Thoracic aorta (tissue), 2 donors: ENCODE measurements around the gene NOP9. TPM values are rescaled to one million over a fixed set of nuclear protein-coding genes. Genes with fewer than 3 reads are reported as not detected.

ENCODE experiments used
- ATAC-seq: fragments of 150-250 bp; one replicate; pipeline ENCODE4 v1.8.0; 2017; ENCODE audit warnings: low read depth; ENCODE audit not compliant: insufficient number of reproducible peaks, low FRiP score
- DNase-seq: peaks from one replicate; pipeline ENCODE4 v3.0.0-alpha.2; 2020; ENCODE audit warnings: low spot score
- H3K27ac ChIP-seq, 2 donors: fragments of 200-600 bp; sonication (generic); 1 replicate in 1 of 2; 2 replicates in 1 of 2; pipeline ENCODE4 v1.5.1; 2016; ENCODE audit warnings: mild to moderate bottlenecking in 2 of 2, moderate library complexity in 2 of 2
- H3K27me3 ChIP-seq: fragments of 200-600 bp; sonication (generic); replicated peaks from 2 replicates; pipeline ENCODE4 v1.6.0; 2016; ENCODE audit warnings: mild to moderate bottlenecking; ENCODE audit not compliant: insufficient read depth
- H3K36me3 ChIP-seq: fragments of 200-600 bp; sonication (generic); one replicate; pipeline ENCODE4 v1.5.1; 2016
- H3K4me1 ChIP-seq, 2 donors: fragments of 200-600 bp; sonication (generic); 1 replicate in 1 of 2; 2 replicates in 1 of 2; pipeline versions ENCODE4 v1.5.1 to v1.6.0; 2016; ENCODE audit warnings: low read depth in 2 of 2, mild to moderate bottlenecking in 1 of 2; ENCODE audit not compliant: control insufficient read depth in 1 of 2
- H3K4me3 ChIP-seq: fragments of 200-600 bp; sonication (generic); 2 replicates; pipeline ENCODE4 v1.5.1; 2016; ENCODE audit warnings: mild to moderate bottlenecking
- H3K9me3 ChIP-seq: fragments of 200-600 bp; sonication (generic); 2 replicates; pipeline ENCODE4 v1.5.1; 2016
- total RNA-seq, 2 donors: library from RNA; depleted of rRNA; stranded (reverse); fragments of >200 nt; gene quantifications; one replicate each; pipeline versions ENCODE4 v1.1.0 to v1.2.3, GENCODE V29; 2016
- TF ChIP-seq, protein P1 (sequence below): fragments of 200-600 bp; sonication (generic); IDR thresholded peaks from one replicate; pipeline ENCODE4 v1.5.1; 2019; ENCODE audit warnings: antibody characterized with exemption

Gene NOP9
- total RNA-seq, 2 donors from 2014 or later, result 15.8 to 19.2 TPM

- H3K4me1 ChIP-seq, result no peaks in the 10 kb centered on the region
- H3K27ac ChIP-seq, result no peak overlapping the region
- no peaks in the 10 kb centered on the region for H3K36me3 ChIP-seq
- ATAC-seq (no peak), DNase-seq (no peak)
- TF ChIP-seq, protein P1, sequence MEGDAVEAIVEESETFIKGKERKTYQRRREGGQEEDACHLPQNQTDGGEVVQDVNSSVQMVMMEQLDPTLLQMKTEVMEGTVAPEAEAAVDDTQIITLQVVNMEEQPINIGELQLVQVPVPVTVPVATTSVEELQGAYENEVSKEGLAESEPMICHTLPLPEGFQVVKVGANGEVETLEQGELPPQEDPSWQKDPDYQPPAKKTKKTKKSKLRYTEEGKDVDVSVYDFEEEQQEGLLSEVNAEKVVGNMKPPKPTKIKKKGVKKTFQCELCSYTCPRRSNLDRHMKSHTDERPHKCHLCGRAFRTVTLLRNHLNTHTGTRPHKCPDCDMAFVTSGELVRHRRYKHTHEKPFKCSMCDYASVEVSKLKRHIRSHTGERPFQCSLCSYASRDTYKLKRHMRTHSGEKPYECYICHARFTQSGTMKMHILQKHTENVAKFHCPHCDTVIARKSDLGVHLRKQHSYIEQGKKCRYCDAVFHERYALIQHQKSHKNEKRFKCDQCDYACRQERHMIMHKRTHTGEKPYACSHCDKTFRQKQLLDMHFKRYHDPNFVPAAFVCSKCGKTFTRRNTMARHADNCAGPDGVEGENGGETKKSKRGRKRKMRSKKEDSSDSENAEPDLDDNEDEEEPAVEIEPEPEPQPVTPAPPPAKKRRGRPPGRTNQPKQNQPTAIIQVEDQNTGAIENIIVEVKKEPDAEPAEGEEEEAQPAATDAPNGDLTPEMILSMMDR, result no peak
- H3K9me3 ChIP-seq, result no peaks in the 10 kb centered on the region
- no peaks in the 10 kb centered on the region for H3K27me3 ChIP-seq
- no peak overlapping the region for H3K4me3 ChIP-seq
Observed at GRCh38 chr14:24280797-24281460, 18.7 kb upstream of the NOP9 start.

DNA sequence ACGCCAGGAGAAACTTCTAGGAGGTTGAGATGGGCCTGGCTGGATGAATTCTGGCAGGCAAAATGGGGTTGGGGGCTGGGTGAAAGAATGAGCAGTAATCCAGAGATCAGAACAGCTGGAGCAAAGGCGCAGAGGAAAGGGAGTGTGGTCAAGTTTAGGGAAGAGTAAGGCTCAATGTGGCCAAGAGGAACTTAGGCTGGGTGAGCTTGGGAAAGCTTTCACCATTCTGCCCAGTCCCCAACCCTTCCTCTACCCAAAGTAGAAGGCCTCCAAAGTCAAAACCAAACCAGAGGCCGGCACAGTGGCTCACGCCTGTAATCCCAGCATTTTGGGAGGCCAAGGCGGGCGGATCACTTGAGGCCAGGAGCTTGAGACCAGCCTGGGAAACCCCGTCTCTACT is 18.0 kb upstream of the NOP9 start:
- Histone ChIP-seq H3K36me3 (no peaks in the 10 kb centered on the region), H3K27me3 (no peaks in the 10 kb centered on the region), H3K9me3 (no peaks in the 10 kb centered on the region), H3K4me3 (no peak overlapping the region), H3K27ac (no peak overlapping the region), H3K4me1 (no peaks in the 10 kb centered on the region)
- TF ChIP-seq, protein P1, result no peak
- ATAC-seq (no peak), DNase-seq (no peak)

GRCh38 chr14:24282736-24283135 is 16.9 kb upstream of the NOP9 start:
- no peak for DNase-seq
- H3K27ac ChIP-seq, result no peak overlapping the region
- no peaks in the 10 kb centered on the region for H3K36me3 ChIP-seq
- H3K4me1 ChIP-seq, result no peaks in the 10 kb centered on the region
- H3K9me3 ChIP-seq, result no peaks in the 10 kb centered on the region
- no peak overlapping the region for H3K4me3 ChIP-seq
- no peak for ATAC-seq
- TF ChIP-seq, protein P1, result no peak
- H3K27me3 ChIP-seq, result no peaks in the 10 kb centered on the region

- no peak for DNase-seq
- no peak for ATAC-seq
- no peak overlapping the region for H3K27ac ChIP-seq
Observed at GRCh38 chr14:24283796-24284460, 15.7 kb upstream of the NOP9 start.

GRCh38 chr14:24284501-24285035 is 15.1 kb upstream of the NOP9 start:
- TF ChIP-seq, protein P1, result no peak
- Histone ChIP-seq H3K36me3 (peaks cover 4% of the 10 kb centered on the region), H3K27me3 (no peaks in the 10 kb centered on the region), H3K4me1 (no peaks in the 10 kb centered on the region), H3K27ac (no peak overlapping the region), H3K9me3 (no peaks in the 10 kb centered on the region), H3K4me3 (no peak overlapping the region)
- ATAC-seq (no peak), DNase-seq (no peak)

More at GRCh38 chr14:24283796-24284460, 15.7 kb upstream of the NOP9 start:
- Histone ChIP-seq H3K9me3 (no peaks in the 10 kb centered on the region), H3K4me3 (no peak overlapping the region), H3K36me3 (no peaks in the 10 kb centered on the region), H3K4me1 (no peaks in the 10 kb centered on the region), H3K27me3 (no peaks in the 10 kb centered on the region)
- TF ChIP-seq, protein P1, result no peak
